SH-SY5Y (cell line): ENCODE results near the gene NR4A3.

Experiments
- GATA2 ChIP-seq: IDR thresholded peaks from 2 replicates; pipeline ENCODE4 v1.6.1; 2011; ENCODE audit warnings: mild to moderate bottlenecking, low read depth, low read length
- GATA3 ChIP-seq: IDR thresholded peaks from 2 replicates; pipeline ENCODE4 v1.6.1; 2011; ENCODE audit warnings: low read depth, mild to moderate bottlenecking, low read length, moderate library complexity

The NR4A3 gene

DNA sequence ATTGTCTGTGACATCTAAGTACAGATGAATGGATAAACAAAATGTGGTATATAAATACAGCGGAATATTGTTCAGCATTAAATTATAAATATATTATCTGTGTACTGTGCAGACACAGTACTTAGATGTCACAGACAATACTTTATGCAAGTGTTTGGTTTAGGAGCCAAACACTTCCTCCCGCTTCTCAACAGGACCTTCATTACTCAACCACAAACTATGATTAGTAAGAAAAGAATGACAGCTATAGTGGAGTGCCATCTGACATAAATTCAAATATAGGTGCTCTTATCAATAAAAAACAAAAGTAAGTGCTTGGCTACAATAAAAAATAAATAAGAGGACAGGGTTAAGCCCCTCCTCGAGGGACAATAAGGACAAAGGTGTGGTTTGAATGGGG is 45.9 kb downstream of the NR4A3 start:
- no peak for TF ChIP-seq GATA2
- TF ChIP-seq GATA3 = no peak

DNA sequence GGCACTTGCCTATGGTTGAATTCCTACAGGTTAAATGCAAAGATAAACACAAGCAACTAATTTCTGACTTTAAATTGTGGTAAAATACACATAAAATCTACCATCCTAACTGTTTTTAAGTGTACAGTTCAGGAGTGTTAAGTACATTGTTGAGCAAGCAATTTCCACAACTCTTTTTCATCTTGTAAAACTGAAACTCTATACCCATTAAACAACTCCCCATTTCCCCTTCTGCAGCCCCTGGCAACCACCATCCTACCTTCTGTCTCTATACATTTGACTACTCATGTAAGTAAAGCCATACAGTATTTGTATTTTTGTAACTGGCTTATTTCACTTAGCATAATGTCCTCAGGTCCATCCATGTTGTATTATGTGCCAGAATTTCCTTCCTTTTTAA is 46.3 kb downstream of the NR4A3 start:
- TF ChIP-seq GATA3 (no peak), GATA2 (no peak)

DNA sequence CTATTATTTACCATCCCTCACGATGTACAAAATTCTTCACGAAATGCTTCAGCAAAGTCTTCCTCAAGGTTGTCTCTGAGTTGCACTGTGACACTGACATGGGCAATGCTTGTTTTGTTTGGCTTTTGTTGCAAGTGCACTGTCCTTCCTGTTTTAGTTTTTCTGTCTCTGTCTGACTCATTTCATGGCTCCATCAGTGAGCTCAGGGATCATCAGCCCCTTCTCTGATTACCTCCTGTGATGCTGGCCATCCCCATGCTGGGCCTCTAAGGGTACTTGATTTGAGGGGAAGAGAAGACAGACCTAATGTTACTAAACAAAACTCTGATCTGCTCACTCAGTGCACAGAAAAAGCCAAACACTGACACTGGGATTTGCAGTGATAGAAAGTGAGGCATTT is 47.2 kb downstream of the NR4A3 start:
- TF ChIP-seq GATA3 = no peak
- TF ChIP-seq GATA2 = no peak

DNA sequence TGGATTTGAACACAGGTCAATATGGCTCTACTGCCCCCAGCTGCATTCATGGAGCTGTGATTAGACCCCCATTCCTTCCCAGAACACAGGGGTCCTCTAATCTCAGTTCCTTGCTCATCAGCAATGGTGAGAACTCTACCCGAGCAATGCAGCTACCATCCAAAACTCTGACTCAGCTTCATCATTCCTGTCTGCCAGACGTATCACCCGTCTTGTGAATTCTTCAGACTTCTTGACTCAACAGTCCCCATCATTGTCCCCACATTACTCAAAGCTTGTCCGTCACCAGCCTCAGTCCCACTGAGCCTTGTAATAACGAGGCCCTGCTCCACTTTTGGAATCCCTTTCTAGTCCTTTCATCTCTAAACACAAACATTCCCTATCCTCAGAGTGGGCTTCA is 48.4 kb downstream of the NR4A3 start:
- no peak for TF ChIP-seq GATA2
- TF ChIP-seq GATA3 = no peak

GRCh38 chr9:99873531-99873930 is 51.8 kb downstream of the NR4A3 start:
- TF ChIP-seq GATA3 (no peak), GATA2 (no peak)

- no peak for TF ChIP-seq GATA2
- no peak for TF ChIP-seq GATA3
Measured at GRCh38 chr9:99873943-99874584, 52.4 kb downstream of the NR4A3 start.

DNA sequence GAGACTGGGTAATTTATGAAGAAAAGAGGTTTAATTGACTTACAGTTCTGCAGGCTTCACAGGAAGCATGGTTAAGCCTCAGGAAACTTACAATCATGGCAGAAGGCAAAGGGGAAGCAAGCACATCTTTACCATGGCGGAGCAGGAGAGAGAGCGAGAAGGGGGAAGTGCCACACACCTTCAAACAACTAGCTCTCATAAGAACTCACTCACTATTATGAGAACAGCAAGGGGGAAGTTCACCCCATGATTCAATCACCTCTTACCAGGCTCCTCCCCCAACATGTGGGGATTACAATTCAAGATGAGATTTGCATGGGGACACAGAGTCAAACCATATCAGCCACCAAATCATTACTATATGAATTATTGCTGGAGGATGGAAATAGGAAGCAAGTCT is 54.5 kb downstream of the NR4A3 start:
- no peak for TF ChIP-seq GATA3
- TF ChIP-seq GATA2 = no peak

DNA sequence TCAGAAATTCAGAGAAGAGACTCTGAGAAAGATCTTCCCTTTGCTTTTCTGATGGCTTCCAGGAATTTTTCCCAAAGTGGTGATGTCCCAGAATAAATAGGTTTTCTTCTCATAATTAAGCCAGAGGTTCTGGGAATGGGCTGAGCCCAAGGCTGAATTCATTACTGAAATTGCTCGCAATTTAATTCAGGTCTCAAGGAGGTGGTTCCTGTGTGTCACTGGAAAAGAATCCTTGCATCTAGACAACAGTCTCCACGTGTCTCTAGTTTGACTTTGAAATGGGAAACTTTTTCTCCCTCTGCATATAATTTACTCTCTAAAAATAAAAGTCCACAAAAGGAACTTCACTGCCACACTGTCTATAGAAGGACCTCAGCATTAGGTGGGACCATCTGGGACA is 57.0 kb downstream of the NR4A3 start:
- TF ChIP-seq GATA3 (no peak), GATA2 (no peak)

GRCh38 chr9:99881769-99882168 is 60.1 kb downstream of the NR4A3 start:
- TF ChIP-seq GATA2 (no peak), GATA3 (no peak)

- TF ChIP-seq GATA3 (no peak), GATA2 (no peak)
Measured at GRCh38 chr9:99885747-99886146, 64.1 kb downstream of the NR4A3 start.

DNA sequence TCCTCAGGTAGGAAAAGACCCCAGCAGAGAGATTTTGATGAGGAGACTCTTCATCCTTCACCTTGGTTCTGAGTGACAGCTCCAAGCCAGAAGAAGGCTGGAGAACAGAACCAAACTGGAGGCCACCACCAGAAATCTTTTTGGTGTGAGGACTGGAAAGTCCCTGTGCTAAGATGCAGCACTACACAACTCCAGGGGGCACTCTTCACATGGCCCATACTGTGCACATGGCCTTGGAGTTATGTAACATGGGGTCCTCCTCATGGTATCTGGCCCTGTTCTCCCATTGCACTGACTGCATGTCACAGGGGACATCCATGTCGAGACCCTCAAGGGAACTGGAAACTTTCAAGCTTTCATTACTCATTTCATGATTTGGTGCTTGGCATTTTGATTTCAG is 67.4 kb downstream of the NR4A3 start:
- TF ChIP-seq GATA2 = no peak
- no peak for TF ChIP-seq GATA3

DNA sequence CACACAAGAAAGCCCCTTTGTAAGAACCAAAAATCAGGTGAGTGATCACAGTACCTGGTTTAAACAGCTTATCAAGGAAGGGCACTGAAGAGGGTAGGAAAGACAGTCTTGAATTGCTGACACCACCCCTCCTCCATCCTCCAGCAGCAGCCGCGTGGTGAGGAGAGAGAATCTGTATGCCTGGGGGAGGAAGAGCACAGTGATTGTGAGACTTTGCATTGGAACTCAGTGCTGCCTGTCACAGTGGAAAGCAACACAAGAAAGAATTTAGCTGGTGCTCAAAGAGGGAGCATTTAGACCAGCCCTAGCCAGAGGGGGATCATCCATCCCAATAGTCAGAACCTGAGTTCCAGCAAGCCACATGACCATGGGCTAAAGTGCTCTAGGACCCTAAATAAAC is 73.1 kb downstream of the NR4A3 start:
- TF ChIP-seq GATA3 (no peak), GATA2 (no peak)

DNA sequence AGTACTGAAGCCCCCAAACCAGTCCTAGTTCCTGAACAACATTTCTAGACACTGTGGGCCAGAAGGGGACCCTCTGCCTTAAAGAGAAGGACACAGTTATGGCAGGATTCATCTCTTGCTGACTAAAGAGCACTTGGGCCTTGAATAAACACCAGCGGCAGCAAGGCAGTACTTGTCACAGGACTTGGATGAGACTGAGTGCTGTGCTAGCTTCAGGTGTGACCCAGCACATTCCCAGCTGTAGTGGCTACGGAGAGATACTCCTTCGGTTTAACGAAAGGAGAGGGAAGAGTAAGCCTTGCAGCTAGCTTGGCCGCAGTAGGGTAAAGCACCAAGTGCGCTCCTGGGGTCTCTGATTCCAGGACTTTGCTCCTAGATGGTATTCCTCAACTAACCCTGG is 73.8 kb downstream of the NR4A3 start:
- TF ChIP-seq GATA2 (no peak), GATA3 (no peak)

DNA sequence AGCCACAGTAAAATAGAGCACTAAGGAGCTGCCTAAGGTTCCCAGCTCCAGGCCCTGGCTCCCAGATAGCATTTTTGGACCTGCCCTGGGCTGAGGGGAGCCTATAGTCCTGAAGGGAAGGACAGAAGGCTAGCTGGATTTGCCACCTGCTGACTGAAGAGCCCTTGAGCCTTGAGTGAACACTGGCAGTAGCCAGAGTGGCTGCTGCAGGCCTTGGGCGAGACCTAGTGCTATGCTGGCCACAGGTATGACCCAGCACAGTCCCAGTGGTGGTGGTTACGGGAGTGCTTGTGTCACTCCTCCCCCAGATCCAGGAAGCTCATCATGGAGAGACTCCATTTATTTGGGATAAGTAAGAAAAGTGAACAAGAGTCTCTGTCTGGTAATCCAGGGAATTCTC is 74.4 kb downstream of the NR4A3 start:
- no peak for TF ChIP-seq GATA2
- TF ChIP-seq GATA3 = no peak

GRCh38 chr9:99903393-99903792 is 81.7 kb downstream of the NR4A3 start:
- TF ChIP-seq GATA2 (no peak), GATA3 (no peak)

DNA sequence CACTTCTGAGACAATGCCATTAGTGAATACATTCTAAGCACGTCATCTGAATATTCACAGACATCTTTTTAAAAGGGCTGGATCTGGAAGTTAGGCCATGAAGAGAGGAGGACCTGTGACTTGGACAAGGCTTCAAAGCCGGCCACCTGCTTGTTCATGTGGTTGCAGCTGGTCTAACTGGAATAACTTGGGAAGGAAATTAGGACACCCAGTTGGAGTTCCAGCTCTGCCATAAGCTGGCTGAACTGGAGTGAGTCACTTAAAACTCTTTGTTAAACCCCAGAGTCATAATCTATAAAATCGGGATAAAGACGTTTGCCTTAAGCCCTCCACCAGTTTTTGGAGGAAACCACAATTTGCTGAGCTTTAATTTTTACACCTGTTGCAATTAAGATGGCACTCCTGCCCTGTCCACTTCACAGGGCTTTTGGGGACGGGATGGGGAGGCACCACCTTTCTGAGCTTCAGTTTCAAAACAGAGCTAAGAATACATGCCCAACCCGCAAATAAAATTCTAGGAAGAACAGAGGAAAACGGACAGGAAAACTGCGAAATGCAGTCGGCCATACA is 84.2 kb downstream of the NR4A3 start:
- TF ChIP-seq GATA2 = no peak
- no peak for TF ChIP-seq GATA3
